GM21737 (cell line): Measurements from ENCODE around the gene FZD10.

ENCODE experiments used
- ATAC-seq: cut with Tn5 transposase; IDR thresholded peaks from one replicate; pipeline ENCODE4 v1.9.1; 2021; ENCODE audit warnings: mild to moderate bottlenecking, moderate library complexity; ENCODE audit not compliant: unreplicated experiment

The FZD10 gene

GRCh38 chr12:130177635-130178242 lies 15.5 kb downstream of the FZD10 start:
- ATAC-seq = no peak

- no peak for ATAC-seq
These were observed 16.0 kb downstream of the FZD10 start for GRCh38 chr12:130178282-130178681.

DNA sequence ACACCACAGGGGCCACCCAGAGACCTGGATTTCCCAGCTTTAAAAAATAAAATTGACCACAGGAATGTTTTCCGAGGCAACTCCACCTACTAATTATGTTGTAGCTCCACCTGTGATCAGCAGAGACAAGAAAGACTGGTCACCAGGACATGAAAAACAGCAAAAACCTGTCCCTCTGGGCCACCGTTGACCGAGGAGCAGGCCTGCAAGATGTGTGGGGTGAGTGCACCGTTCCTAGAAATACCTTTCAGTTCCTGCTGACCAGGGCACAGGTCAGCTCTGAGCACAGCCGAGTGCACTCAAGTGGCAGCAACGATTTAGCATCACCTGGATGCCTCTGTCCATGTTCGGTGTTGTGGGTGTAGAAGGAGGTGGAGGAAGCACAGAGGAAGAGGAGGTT lies 16.9 kb downstream of the FZD10 start:
- no peak for ATAC-seq

DNA sequence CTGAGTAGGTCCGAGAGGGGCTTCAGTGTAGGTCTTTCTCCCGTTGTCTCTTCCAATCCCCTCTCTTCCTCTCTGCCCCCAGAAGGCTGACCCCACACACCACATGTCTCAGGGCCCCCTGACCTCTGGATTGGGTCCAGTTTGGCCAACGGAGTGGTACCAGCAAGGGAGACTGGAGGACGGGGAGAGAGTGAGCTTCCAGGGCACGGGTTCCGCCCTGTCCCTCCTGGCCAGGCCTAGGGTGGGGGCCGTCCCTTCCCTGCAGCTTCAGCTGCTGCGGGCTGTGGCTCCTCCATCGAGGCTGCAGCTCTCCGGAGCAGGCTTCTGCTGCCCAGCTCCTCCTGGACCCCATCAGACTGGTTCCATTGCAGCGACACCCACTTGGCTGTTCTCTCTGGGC lies 17.4 kb downstream of the FZD10 start:
- no peak for ATAC-seq

DNA sequence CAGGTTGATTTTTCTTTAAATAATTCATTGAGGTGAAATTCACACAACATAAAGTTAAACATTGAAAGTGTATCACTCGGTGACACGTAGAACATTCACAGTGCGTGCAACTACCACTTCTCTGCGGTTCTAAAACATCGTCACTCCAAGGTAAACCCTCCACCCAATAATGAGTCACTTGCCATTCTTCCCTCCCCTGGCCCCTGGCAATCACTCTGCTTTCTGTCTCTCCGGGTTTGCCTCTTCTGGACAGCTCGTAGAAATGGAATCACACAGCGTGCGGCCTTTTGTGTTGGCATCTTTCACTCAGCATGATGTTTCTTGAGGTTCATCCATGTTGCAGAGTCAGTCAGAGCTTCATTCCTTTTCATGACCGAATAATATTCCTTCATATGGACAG lies 18.9 kb downstream of the FZD10 start:
- no peak for ATAC-seq

- no peak for ATAC-seq
These were observed 21.5 kb downstream of the FZD10 start for GRCh38 chr12:130183585-130184370.

DNA sequence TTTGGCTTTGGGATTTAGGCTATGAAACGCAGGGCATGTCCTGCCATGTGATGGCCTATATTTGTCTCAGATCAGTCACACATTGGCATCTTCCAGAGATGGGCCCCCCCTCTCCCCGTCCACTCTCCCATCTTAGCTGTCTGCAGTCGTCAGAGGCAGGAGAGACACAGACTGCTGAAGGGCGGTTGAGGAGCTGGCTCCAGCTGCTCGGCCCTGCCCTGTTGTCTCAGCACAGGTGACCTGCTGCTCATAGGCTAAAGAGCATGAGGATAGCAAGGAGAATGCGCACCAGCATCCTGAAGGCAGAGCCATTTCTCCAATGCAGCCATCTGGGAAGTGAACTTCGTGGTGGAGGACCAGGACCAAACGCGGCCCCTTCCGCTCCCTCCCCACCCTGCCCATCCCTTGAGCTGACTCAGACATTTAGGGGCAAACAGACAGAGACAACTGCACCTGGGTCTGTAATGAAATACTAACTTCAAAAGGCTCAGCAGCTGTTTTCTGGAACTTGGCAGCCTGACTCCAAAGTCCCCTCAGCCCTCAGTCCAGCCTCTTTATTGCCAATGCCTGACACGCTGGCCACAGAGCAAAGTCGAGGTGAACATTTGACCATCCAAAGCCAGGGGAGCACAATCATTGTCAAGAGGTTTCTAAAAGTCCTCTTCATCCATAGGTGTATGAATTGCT lies 22.3 kb downstream of the FZD10 start:
- no peak for ATAC-seq

DNA sequence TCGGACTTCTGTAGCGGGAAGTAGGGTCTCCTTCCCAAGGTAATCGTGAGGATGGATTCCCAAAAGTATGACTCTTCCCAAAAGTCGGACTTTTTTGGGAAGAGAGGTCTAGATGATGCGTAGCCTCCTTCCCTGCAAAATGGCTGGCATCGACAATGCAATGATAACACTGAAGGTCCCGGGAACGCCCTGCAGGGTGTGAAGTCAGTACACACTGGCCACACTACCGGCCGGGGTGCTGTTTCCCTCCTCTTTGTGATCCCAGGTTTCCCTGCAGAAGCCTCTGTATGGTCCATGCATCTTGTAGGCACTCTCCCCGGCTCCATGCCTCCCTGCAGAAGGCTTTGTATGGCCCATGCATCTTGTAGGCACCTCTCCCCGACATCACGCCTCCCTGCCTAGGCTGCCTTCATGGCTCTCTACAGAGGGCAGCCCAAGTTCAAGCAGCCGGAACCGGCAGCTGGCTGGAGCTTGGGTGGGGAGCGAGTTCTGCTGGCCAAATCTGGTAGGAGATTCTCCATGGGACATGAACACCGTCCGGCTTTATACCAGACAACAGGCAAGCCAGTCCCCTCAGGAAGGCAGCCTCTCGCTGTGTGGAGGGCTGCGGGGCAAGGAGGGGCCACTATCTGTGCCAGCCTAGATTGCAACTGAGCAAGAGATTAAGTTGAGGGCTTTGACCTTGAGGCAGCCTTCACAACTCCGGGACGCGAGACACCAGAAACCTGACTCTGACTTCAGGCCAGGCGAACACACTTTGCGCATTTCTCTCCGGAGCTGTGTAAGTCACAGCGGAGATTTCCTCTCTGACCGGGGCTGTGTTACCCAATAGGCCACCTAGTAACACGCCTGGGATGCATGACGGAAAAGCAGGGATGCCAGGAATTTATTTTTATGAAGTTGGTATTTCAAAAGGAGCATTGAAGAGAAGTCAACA lies 23.5 kb downstream of the FZD10 start:
- ATAC-seq = no peak

- no peak for ATAC-seq
These were observed 24.5 kb downstream of the FZD10 start for GRCh38 chr12:130186651-130187268.

GRCh38 chr12:130192642-130193345 lies 30.5 kb downstream of the FZD10 start:
- ATAC-seq = no peak

DNA sequence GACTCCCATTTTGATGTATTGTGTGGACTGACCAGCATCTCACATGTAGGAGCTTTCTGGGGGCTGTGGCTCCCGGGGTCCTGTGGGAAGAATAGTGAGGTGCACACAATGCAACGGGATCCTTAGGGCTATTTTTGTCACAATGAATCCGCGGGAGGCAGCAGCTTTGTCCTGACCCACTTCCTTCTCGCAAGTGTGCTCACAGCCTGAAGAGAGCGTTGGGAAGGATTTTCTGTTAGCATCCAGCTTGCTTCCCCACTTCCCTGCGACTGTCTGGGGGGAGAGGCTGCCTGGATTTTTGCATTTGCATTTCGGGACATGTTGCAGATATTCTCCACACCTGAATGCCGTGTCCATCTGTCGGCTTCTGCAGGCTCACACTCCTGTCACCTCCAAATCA lies 31.9 kb downstream of the FZD10 start:
- ATAC-seq = no peak

DNA sequence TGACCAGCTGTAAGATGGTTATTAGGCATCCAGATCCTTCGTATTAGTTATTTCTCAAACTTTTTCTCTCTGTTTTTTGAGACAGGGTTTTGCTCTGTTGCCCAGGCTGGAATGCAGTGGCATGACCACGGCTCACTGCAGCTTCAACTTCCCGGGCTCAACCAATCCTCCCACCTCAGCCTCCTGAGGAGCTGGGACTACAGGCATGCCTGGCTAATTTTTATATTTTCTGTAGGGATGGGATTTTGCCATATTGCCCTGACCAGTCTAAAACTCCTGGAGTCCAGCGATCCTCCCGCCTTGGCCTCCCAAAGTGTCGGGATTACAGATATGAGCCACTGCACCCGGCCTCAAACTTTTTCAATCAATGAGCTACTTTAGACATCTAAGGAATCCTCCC lies 33.1 kb downstream of the FZD10 start:
- no peak for ATAC-seq

DNA sequence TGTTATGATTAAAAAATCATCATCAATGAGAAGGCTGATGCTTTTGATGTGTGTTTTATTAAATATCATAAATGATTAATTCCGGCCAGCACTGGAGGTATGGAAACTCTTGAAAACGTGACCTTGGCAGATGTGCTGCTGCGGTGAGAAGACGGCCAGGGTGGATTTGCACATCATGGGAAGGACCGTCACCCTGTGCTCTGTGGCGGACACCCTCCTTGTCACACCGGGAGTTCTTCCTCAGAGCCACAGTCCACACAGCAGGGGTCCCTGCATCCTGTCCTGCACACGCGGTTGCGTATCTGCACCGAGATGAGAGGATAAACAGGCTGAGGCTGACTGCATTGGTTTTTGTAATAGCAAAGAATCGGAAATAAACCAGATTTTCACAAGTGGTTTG lies 33.5 kb downstream of the FZD10 start:
- ATAC-seq = no peak

- no peak for ATAC-seq
These were observed 34.6 kb downstream of the FZD10 start for GRCh38 chr12:130196827-130197226.

DNA sequence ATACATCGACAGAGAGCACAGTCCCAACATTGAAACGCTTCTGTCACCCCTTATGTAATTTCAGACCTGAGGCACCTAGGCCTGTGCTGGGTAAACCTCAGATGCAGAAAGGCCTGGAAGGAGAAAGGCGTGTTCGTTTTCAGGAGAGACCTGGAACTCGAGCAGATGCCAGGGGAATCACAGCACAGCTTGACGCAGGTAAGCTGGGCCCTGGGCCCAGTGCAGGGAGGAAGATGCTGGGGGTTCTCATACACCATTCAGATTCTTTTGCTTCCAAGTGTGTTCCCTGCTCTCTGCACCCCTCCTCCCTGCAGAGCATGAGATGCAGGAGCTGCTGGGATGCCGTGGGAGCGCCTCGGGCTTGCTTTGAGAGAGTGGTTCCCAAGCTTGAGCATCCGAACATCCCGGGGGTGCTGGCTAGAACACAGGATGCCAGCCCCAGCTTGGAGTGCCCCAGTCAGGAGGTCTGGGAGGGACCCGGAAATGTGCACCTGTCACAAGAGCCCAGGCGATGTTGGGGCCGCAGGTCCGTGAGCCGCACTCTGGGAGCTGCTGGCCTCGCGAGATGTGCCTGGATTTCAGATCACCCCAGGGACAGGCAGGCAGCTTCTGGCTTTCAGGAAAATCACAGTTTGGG lies 35.9 kb downstream of the FZD10 start:
- ATAC-seq = no peak

- no peak for ATAC-seq
These were observed 36.4 kb downstream of the FZD10 start for GRCh38 chr12:130198663-130199060.

DNA sequence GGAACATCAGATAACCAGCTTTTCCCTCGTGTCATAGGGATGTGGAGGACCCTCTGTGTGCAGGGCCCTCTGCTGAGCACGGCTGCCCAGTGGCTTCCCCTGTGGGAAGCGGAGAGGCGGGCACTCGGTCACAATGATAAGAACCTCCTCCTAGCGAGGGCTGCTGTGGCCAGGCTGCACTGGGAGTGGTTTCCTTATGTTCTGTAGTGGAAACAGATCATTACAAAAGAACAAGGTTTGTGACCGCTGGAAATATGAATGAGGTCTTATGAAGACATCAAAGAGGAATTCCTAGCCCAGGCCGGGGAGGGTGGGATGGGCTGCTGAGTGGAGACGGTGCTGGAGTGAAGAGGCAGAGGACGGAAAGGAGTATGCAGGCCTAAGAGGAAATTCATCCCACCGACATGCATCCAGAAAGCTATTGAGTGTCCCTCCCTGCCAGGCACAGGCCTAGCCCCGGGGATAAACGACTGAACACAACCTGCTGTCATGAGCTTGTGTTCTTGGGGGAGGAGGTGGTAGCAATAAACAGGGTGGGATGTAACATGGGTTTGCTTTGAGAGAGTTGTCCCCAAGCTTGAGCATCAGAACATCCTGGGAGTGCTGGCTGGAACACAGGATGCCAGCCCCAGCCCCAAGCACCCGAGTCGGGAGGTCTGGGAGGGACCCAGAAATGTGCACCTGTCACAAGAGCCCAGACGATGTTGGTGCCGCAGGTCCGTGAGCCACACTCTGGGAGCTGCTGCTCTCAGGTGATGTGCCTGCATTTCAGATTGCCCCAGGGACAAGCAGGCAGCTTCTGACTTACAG lies 37.5 kb downstream of the FZD10 start:
- no peak for ATAC-seq

DNA sequence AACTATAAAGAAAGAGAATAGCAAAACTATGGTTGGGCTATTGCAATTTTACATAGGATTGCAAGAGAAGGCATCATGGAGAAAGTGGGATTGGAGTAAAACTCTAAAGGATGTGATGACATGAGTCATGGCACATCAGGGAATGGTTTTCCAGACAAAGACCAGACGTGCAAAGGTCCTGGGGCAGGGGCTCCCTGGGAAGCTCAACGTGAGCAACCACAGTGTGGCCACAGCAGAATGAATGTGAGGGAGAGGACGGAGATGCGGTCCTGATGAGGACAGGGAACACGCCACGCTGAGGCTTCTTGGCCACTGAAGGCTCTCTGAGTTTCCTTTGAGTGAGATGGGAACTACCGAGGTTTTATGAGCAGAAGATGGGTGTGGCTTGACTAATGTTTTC lies 38.2 kb downstream of the FZD10 start:
- no peak for ATAC-seq

- no peak for ATAC-seq
These were observed 38.8 kb downstream of the FZD10 start for GRCh38 chr12:130201037-130201436.
